Muscle layer of duodenum (tissue), 2 donors: ENCODE data around the gene RFX7.

Experiments used
- H3K27ac ChIP-seq: one replicate; pipeline ENCODE4 v1.7.0; 2013; ENCODE audit warnings: mild to moderate bottlenecking, low read length
- H3K27me3 ChIP-seq: one replicate; pipeline ENCODE4 v1.7.0; 2013; ENCODE audit warnings: low read depth, mild to moderate bottlenecking, control low read depth, low read length
- H3K36me3 ChIP-seq, 2 donors: one replicate each; pipeline ENCODE4 v1.7.0; 2013; ENCODE audit warnings: low read length in 2 of 2, control low read depth in 1 of 2, mild to moderate bottlenecking in 1 of 2; ENCODE audit not compliant: insufficient read depth in 2 of 2, control insufficient read depth in 1 of 2
- H3K4me1 ChIP-seq, 2 donors: one replicate each; pipeline ENCODE4 v1.7.0; 2013; ENCODE audit warnings: low read length in 2 of 2, mild to moderate bottlenecking in 2 of 2, control low read depth in 1 of 2, moderate library complexity in 1 of 2; ENCODE audit not compliant: insufficient read depth in 2 of 2, control insufficient read depth in 1 of 2
- H3K4me3 ChIP-seq, 2 donors: one replicate each; pipeline ENCODE4 v1.7.0; 2013; ENCODE audit warnings: low read length in 2 of 2, low read depth in 1 of 2, mild to moderate bottlenecking in 1 of 2
- H3K9me3 ChIP-seq, 2 donors: one replicate each; pipeline ENCODE4 v1.7.0; 2013; ENCODE audit warnings: low read length in 2 of 2, control low read depth in 1 of 2, mild to moderate bottlenecking in 1 of 2; ENCODE audit not compliant: control insufficient read depth in 1 of 2
- donor health status: healthy.

RFX7 gene

DNA sequence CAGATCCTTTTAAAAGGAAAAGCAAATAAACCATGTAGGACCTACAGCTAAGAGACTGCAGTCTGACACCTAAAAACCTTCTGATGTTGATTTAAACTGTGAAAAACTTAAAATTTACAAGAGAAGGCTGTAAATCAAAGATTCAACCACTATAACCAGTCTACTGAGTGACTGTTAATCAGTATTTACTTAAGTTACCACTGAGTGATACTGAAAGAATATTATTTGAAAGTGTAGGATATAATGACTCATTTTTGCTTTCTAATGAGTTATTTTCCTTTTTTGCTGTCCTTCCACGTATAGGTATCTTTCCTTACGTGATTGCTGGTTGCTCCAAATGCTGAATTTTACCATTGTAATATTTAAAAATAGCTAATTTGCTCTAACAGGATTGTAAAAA, 44.6 kb downstream of the RFX7 start:
- H3K27me3 ChIP-seq = no peaks in the 10 kb centered on the region
- H3K4me1 ChIP-seq = no peaks in the 10 kb centered on the region
- no peak overlapping the region for H3K4me3 ChIP-seq
- H3K36me3 ChIP-seq = no peaks in the 10 kb centered on the region
- no peak overlapping the region for H3K27ac ChIP-seq
- no peaks in the 10 kb centered on the region for H3K9me3 ChIP-seq

DNA sequence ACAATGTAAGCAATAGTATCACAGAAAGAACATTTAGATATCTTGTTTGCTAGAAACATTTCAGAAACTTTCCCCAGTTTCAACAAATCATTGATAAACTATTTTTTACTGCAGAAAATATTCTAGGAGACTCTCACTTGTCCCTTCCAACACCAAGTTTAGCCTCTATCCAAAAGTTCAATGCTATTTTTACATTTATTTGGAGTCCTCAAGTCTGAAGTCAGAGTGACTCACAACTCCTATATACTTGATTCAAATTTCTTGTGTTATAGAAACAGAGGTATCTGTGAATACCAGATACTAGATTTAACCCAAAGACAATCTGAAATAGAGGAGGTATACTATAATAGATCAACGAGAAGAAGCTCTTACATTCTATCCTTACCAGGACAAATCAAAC, 49.6 kb downstream of the RFX7 start:
- H3K27me3 ChIP-seq = no peaks in the 10 kb centered on the region
- no peaks in the 10 kb centered on the region for H3K4me1 ChIP-seq
- H3K27ac ChIP-seq = no peak overlapping the region
- no peaks in the 10 kb centered on the region for H3K36me3 ChIP-seq
- no peak overlapping the region for H3K4me3 ChIP-seq
- no peaks in the 10 kb centered on the region for H3K9me3 ChIP-seq

DNA sequence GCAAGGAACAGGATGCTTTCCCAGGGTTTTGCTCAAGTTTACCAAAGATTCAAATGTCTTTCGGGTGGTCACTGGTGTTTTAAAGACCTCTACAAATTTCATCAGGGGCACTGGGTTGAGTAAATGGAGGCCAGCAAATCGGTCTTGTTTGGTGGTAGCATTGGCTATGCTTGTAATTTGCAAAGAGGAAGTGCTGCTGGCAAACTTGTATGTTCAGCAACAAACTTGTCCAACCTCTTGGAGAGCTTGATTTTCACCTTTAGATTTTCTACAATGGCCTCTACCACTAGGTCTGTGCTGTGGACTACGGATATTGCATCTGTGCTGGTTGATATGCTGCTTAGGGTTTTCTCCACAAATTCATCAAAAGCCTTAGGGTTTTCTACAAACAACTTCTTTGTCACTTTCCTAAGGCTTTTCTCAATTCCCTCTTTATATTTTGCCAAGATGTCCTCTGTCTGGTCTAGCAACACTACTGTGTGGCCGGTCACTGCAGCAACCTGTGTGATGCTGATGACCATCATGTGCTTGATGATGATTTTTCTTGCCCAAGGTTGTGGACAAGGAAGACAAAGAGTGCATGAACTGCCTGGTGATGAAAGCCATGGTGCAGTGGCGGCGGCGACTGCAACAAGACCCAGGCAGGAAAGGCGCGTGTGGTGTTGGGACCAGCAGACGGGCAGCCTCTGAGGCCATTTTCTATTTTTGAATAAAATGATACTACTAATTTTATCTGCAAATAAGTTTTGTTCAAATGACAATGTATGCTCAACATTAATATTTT, 50.8 kb downstream of the RFX7 start:
- Histone ChIP-seq H3K27me3 (no peaks in the 10 kb centered on the region), H3K36me3 (no peaks in the 10 kb centered on the region), H3K9me3 (no peaks in the 10 kb centered on the region), H3K4me1 (no peaks in the 10 kb centered on the region), H3K27ac (no peak overlapping the region), H3K4me3 (no peak overlapping the region)

DNA sequence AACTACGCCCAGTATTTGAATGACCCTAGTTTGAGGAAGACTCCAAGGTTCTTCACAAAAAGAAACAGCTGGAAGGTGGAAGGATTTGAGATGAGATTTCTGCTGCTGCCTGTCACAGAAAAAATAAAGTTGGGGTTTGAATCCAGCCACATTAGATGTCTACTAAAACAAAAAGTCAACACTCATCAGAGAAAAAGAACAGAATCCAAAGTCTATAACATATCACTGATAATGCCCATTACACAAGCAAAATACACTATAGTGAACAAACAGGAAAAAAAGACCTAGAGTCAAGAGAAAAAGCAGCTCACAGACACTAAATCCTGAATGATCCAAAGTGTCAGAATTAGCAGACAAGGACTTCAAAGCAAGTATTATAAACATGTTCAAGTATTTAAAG, 56.0 kb downstream of the RFX7 start:
- Histone ChIP-seq H3K4me3 (no peak overlapping the region), H3K27me3 (no peaks in the 10 kb centered on the region), H3K9me3 (no peaks in the 10 kb centered on the region), H3K4me1 (no peaks in the 10 kb centered on the region), H3K36me3 (no peaks in the 10 kb centered on the region), H3K27ac (no peak overlapping the region)

DNA sequence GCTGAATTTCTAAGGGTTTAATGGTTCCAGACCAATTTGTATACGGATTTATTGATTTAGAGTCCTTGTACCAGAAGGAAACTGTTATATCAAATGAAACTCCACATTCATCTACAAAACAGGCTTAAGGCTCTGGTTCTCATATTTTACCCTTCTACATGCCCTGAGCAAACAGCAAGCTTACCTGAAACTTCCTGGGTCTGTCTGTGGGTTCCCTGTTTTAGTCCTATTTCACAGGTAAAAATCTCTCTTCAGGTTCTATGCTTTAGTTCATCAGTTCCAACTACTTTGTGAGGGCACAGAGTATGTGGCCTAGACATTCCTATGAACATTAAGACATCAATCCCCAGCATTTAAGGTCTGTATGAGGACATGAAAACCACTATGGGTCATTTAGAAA, 57.7 kb downstream of the RFX7 start:
- H3K27ac ChIP-seq = no peak overlapping the region
- H3K27me3 ChIP-seq = no peaks in the 10 kb centered on the region
- no peaks in the 10 kb centered on the region for H3K36me3 ChIP-seq
- no peaks in the 10 kb centered on the region for H3K4me1 ChIP-seq
- no peaks in the 10 kb centered on the region for H3K9me3 ChIP-seq
- H3K4me3 ChIP-seq = no peak overlapping the region

DNA sequence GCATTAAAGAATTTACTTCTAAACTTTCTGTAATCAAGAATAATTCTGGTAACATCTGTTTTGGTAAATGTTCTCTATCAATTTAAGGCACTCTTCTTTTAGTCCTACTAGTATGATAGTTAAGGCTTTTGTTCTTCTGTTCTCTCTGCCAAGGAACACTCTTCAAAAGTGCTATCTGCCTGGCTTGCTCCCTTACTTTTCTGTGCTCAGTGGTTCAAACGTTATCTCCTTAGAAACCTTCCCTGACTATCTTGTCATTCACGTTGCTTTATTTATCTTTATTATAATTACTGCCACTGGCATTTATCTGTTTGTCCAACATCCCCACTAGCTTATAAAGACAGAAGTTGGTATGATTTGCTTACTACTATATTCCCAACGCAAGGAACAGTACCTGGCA, 59.2 kb downstream of the RFX7 start:
- Histone ChIP-seq H3K27ac (no peak overlapping the region), H3K4me1 (no peaks in the 10 kb centered on the region), H3K4me3 (no peak overlapping the region), H3K36me3 (no peaks in the 10 kb centered on the region), H3K27me3 (no peaks in the 10 kb centered on the region), H3K9me3 (no peaks in the 10 kb centered on the region)

DNA sequence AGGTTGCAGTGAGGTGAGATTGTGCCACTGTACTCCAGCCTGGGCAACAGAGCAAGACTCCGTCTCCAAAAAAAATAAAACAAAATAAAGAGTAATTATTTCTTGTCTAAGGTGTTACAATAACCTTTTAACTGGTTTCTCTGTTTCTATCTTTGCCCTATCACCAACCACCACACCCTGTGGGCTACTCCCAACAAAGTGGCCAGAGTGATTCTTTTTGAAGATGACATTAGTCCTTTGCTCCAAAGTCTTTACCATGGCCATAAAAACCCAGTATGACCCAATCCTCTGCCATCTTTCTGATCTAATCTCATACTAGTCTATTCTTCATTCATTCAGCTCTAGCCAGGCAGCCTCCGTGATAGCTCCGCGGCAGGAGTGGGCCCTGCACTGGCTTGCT, 62.8 kb downstream of the RFX7 start:
- Histone ChIP-seq H3K27me3 (no peaks in the 10 kb centered on the region), H3K4me1 (no peaks in the 10 kb centered on the region), H3K27ac (no peak overlapping the region), H3K4me3 (no peak overlapping the region), H3K9me3 (peaks cover 0 to 3% of the 10 kb centered on the region in 2 donors), H3K36me3 (no peaks in the 10 kb centered on the region)

DNA sequence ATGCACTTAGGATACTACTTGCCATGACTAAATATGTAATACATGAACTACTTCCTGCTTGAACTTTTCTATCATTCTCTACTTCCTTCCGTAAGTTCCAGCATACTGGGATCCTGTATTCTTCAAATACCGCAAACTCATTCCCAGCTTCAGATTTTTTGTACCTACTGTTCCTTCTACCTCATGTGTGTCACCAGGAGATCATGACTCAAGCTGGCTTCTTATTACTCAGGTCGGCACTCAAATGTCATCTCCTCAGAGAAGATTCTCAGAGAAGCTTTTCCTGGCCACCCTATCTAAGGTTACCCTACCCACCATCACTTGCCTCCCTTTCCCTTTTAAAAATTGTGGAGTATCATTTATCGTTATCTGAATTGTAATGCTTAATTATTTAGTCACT, 66.7 kb downstream of the RFX7 start:
- no peaks in the 10 kb centered on the region for H3K4me1 ChIP-seq
- no peaks in the 10 kb centered on the region for H3K27me3 ChIP-seq
- peaks cover 0 to under 1% of the 10 kb centered on the region in 2 donors for H3K36me3 ChIP-seq
- H3K27ac ChIP-seq = no peak overlapping the region
- H3K4me3 ChIP-seq = no peak overlapping the region
- peaks cover 0 to 3% of the 10 kb centered on the region in 2 donors for H3K9me3 ChIP-seq

DNA sequence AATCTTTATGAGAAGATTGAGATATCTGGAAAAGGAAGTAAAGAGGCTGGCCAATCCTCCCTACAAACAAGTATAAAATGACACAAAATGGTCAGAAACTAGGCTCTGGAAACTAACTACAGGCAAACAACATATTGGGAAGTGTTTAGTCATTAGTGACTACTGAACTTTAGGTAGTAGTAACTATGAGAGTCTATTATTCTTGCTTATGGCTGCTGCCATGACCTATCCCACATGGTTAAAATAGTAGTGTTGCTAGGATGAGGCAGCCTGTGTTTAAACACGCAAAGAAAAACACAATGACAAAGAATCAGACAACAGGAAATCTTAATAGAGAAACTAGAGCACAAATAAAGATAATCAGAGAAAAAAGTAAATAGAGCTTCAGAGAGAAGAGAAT, 67.9 kb downstream of the RFX7 start:
- Histone ChIP-seq H3K4me1 (no peaks in the 10 kb centered on the region), H3K27ac (no peak overlapping the region), H3K36me3 (peaks cover 0 to 10% of the 10 kb centered on the region in 2 donors), H3K4me3 (no peak overlapping the region), H3K27me3 (no peaks in the 10 kb centered on the region), H3K9me3 (peaks cover 0 to 3% of the 10 kb centered on the region in 2 donors)

DNA sequence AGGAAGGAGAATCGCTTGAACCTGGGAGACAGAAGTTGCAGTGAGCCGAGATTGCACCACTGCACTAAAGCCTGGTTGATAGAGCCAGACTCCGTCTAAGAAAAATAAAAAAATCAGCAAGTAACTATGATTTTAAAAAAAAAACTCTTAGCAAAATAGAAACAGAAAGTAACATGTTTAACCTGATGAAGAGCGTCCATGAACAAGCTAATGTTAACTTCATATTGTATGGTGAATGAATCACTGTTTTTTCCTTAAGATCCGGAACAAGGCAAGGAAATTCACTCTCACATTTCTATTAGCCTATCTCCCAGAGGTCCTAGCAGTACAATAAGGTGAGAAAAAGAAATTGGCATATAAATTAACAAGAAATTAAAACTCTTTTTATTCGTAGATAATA, 69.0 kb downstream of the RFX7 start:
- Histone ChIP-seq H3K36me3 (peaks cover 0 to 15% of the 10 kb centered on the region in 2 donors), H3K4me1 (no peaks in the 10 kb centered on the region), H3K27me3 (no peaks in the 10 kb centered on the region), H3K27ac (no peak overlapping the region), H3K9me3 (peaks cover 0 to 3% of the 10 kb centered on the region in 2 donors), H3K4me3 (no peak overlapping the region)

DNA sequence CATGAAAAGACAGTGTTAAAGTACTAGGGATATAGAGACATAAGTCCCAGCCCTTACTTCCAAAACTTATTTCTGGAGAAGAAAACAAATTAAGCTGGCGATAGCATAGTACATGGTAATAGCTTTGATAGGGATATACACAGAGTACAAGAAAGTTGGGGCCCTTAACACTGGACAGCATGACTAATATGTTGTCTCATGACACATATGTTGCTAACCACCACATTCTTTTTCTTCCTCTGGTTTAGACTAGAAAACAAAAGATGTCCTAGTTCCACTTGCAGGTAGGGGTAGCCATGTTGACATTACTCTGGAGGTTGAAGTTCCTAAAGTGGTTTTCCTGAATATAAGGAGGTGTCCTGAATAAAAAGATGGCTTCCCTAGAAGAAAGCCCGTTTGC, 75.3 kb downstream of the RFX7 start:
- Histone ChIP-seq H3K4me3 (no peak overlapping the region), H3K36me3 (peaks cover 0 to 15% of the 10 kb centered on the region in 2 donors), H3K27ac (no peak overlapping the region), H3K4me1 (no peaks in the 10 kb centered on the region), H3K27me3 (no peaks in the 10 kb centered on the region), H3K9me3 (no peaks in the 10 kb centered on the region)

DNA sequence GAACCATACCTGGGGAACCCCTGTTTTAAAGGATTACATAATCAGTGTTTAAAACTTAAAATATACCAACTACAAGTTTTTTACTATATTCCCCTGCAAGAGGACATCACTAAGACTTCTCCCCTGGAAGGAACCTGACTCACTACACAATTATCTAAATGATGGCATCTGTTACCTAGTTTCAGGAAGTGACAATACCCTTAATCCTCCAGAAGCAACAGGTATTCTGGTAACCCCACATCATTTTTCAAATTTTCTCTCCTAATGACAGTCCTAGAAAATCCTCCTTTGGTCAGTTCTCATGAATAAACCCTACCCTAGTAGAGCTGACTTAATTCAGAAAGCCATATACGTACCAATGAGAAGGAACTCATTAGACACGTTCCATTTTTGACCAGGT, 78.4 kb downstream of the RFX7 start:
- no peaks in the 10 kb centered on the region for H3K36me3 ChIP-seq
- peaks cover 6 to 12% of the 10 kb centered on the region in 2 donors for H3K4me1 ChIP-seq
- H3K27ac ChIP-seq = no peak overlapping the region
- no peak overlapping the region for H3K4me3 ChIP-seq
- H3K27me3 ChIP-seq = no peaks in the 10 kb centered on the region
- no peaks in the 10 kb centered on the region for H3K9me3 ChIP-seq
